CD14-positive monocyte (primary cell): ENCODE results near the gene MACROH2A1. TPM values are rescaled to one million over a fixed set of nuclear protein-coding genes. Genes with fewer than 3 reads are reported as not detected.
A peak's percentile ranks its signal among the peaks of the same experiment; 100 is the strongest.

Source experiments
- DNase-seq, 3 donors: peaks; one replicate each; pipeline ENCODE4 v3.0.0-alpha.2; 2011 to 2022
- H2AFZ ChIP-seq: 2 replicates; pipeline ENCODE4 v1.6.0; 2012; ENCODE audit warnings: mild to moderate bottlenecking, low read depth, low read length, inconsistent platforms; ENCODE audit not compliant: insufficient read depth, poor library complexity, severe bottlenecking
- H3K27ac ChIP-seq, 2 donors: 1 replicate in 1 of 2; 2 replicates in 1 of 2; pipeline ENCODE4 v1.5.1; 2012 to 2013; ENCODE audit warnings: low read length in 2 of 2, control low read depth in 1 of 2, inconsistent platforms in 1 of 2, low read depth in 1 of 2, mild to moderate bottlenecking in 1 of 2
- H3K27me3 ChIP-seq, 2 donors: one replicate each; pipeline versions ENCODE4 v1.6.0 to v1.6.1; 2011 to 2013; ENCODE audit warnings: low read length in 2 of 2; ENCODE audit not compliant: control insufficient read depth in 2 of 2, insufficient read depth in 2 of 2
- H3K36me3 ChIP-seq, 2 donors: replicated peaks in 1 of 2; 1 replicate in 1 of 2; 2 replicates in 1 of 2; pipeline versions ENCODE4 v1.5.1 to v1.6.1; 2012 to 2013; ENCODE audit warnings: low read length in 2 of 2, control low read depth in 1 of 2, inconsistent platforms in 1 of 2, mild to moderate bottlenecking in 1 of 2; ENCODE audit not compliant: insufficient read depth in 2 of 2, control insufficient read depth in 1 of 2
- H3K4me1 ChIP-seq, 2 donors: 1 replicate in 1 of 2; 2 replicates in 1 of 2; pipeline versions ENCODE4 v1.5.1 to v1.6.1; 2012 to 2013; ENCODE audit warnings: low read length in 2 of 2, control low read depth in 1 of 2, inconsistent platforms in 1 of 2, mild to moderate bottlenecking in 1 of 2, moderate library complexity in 1 of 2; ENCODE audit not compliant: insufficient read depth in 2 of 2, control insufficient read depth in 1 of 2
- H3K4me2 ChIP-seq: replicated peaks from 2 replicates; pipeline ENCODE3; 2012; ENCODE audit warnings: low read length, moderate library complexity, mild to moderate bottlenecking; ENCODE audit not compliant: poor library complexity, severe bottlenecking; ENCODE audit errors: extremely low read depth
- H3K4me3 ChIP-seq, 3 experiments: fragments of 200-600 bp in 1 of 3; sonication (generic) in 1 of 3; replicated peaks in 1 of 3; 1 replicate in 2 of 3; 2 replicates in 1 of 3; pipeline ENCODE4 v1.5.1; 2011 to 2013; ENCODE audit warnings: low read length in 3 of 3, mild to moderate bottlenecking in 3 of 3, control low read depth in 2 of 3, low read depth in 2 of 3, inconsistent platforms in 1 of 3, moderate library complexity in 1 of 3
- H3K79me2 ChIP-seq: 2 replicates; pipeline ENCODE4 v1.6.0; 2012; ENCODE audit warnings: mild to moderate bottlenecking, control low read depth, inconsistent platforms, low read length, moderate library complexity; ENCODE audit not compliant: insufficient read depth
- H3K9ac ChIP-seq: 2 replicates; pipeline ENCODE4 v1.6.0; 2017; ENCODE audit warnings: low read length, mild to moderate bottlenecking; ENCODE audit not compliant: insufficient read depth, poor library complexity, severe bottlenecking
- H3K9me3 ChIP-seq, 2 donors: replicated peaks in 1 of 2; 1 replicate in 1 of 2; 2 replicates in 1 of 2; pipeline versions ENCODE4 v1.5.1 to v1.6.1; 2012 to 2013; ENCODE audit warnings: low read length in 2 of 2, control low read depth in 1 of 2; ENCODE audit not compliant: control insufficient read depth in 1 of 2, insufficient read depth in 1 of 2
- H4K20me1 ChIP-seq: 2 replicates; pipeline ENCODE4 v1.6.0; 2012; ENCODE audit warnings: mild to moderate bottlenecking, low read length, control low read depth, moderate library complexity; ENCODE audit not compliant: insufficient read depth
- H3K27ac Mint-ChIP-seq, 7 donors: one replicate each; pipeline ENCODE4 v1.8.0; 2020; ENCODE audit warnings: mild to moderate bottlenecking in 7 of 7, mixed read lengths in 7 of 7, moderate library complexity in 6 of 7, inconsistent platforms in 2 of 7
- H3K27me3 Mint-ChIP-seq, 3 donors: one replicate each; pipeline ENCODE4 v1.8.0; 2021 to 2022; ENCODE audit warnings: low read depth in 3 of 3, mild to moderate bottlenecking in 3 of 3, mixed read lengths in 3 of 3, moderate library complexity in 3 of 3, inconsistent platforms in 1 of 3
- H3K36me3 Mint-ChIP-seq, 2 donors: one replicate each; pipeline ENCODE4 v1.8.0; 2020; ENCODE audit warnings: mixed read lengths in 2 of 2, inconsistent platforms in 1 of 2, mild to moderate bottlenecking in 1 of 2
- H3K4me1 Mint-ChIP-seq: one replicate; pipeline ENCODE4 v1.8.0; 2020; ENCODE audit warnings: mild to moderate bottlenecking, mixed read lengths
- H3K4me3 Mint-ChIP-seq, 2 donors: one replicate each; pipeline ENCODE4 v1.8.0; 2020; ENCODE audit warnings: mild to moderate bottlenecking in 2 of 2, mixed read lengths in 2 of 2, moderate library complexity in 1 of 2
- H3K9me3 Mint-ChIP-seq, 7 donors: one replicate each; pipeline ENCODE4 v1.8.0; 2020 to 2022; ENCODE audit warnings: mixed read lengths in 7 of 7, mild to moderate bottlenecking in 6 of 7, moderate library complexity in 6 of 7, inconsistent platforms in 2 of 7
- CTCF ChIP-seq: fragments of 200-600 bp; IDR thresholded peaks from one replicate; pipeline ENCODE4 v1.8.0; 2022; ENCODE audit warnings: antibody characterized with exemption, mild to moderate bottlenecking
- WGBS: methylation state at CpG from one replicate; pipeline ENCODE4 v1.1.5; 2013; ENCODE audit warnings: missing lambda C conversion rate; ENCODE audit not compliant: insufficient coverage; 5-methylcytosine and 5-hydroxymethylcytosine counted together
- intact Hi-C, 2 donors: fragments of 100-400 bp; cut with micrococcal nuclease; formaldehyde crosslinking; loops; one replicate each; pipeline versions ENCODE4 v1.15.0 to v1.15.1; 2023
- polyA plus RNA-seq, 3 donors: library from polyadenylated mRNA; depleted of rRNA in 1 of 3; unstranded in 2 of 3; stranded (reverse) in 1 of 3; fragments of 300-500 nt in 2 of 3; fragments of >200 nt in 1 of 3; fragmentation: Illumina TruSeq in 2 of 3; gene quantifications; 1 replicate in 2 of 3; 2 replicates in 1 of 3; pipeline ENCODE4 v1.2.3, GENCODE V29; 2012 to 2021

The MACROH2A1 gene
- polyA plus RNA-seq, 3 donors: 352 to 443 (median 440) TPM

GRCh38 chr5:135438636-135439221 is 39.7 kb upstream of the MACROH2A1 start:
- H3K9ac ChIP-seq: no peak overlapping the region
- H3K4me3 ChIP-seq: peak overlapping the region in 1 of 3 experiments; percentile 72
- Mint-ChIP-seq H3K27me3 (no peaks in the 10 kb centered on the region), H3K4me3 (no peak overlapping the region), H3K36me3 (peaks cover 0 to 7% of the 10 kb centered on the region in 2 donors), H3K4me1 (peaks cover 90% of the 10 kb centered on the region), H3K9me3 (peaks cover 0 to 2% (median 0%) of the 10 kb centered on the region in 7 donors), H3K27ac (peak overlapping the region; percentile 36 to 96 (median 91))
- peaks cover 94 to 95% of the 10 kb centered on the region in 2 donors for H3K4me1 ChIP-seq
- no peak overlapping the region for H3K4me2 ChIP-seq
- H2AFZ ChIP-seq: no peak overlapping the region
- no peak for TF ChIP-seq CTCF
- H3K27ac ChIP-seq: peak overlapping the region; percentile 84 to 85
- peaks cover 43% of the 10 kb centered on the region for H3K79me2 ChIP-seq
- 70% methylated on average over 6 of the region's 10 CpGs for WGBS
- peak in 1 of 3 donors; percentile 47 for DNase-seq
- H3K36me3 ChIP-seq: no peaks in the 10 kb centered on the region
- H3K27me3 ChIP-seq: no peaks in the 10 kb centered on the region
- no peaks in the 10 kb centered on the region for H4K20me1 ChIP-seq
- intact Hi-C loops: loop anchor here in 1 of 2 donors (5.0 kb wide), 1 partner anchor 41 kb away; the partner anchor contains the start of gene MACROH2A1
- H3K9me3 ChIP-seq: no peaks in the 10 kb centered on the region

GRCh38 chr5:135437796-135438560 is 38.9 kb upstream of the MACROH2A1 start:
- no peaks in the 10 kb centered on the region for H3K27me3 ChIP-seq
- intact Hi-C loops: loop anchor here in 1 of 2 donors (5.0 kb wide), 1 partner anchor 41 kb away; the partner anchor contains the start of gene MACROH2A1
- H3K79me2 ChIP-seq: peaks cover 37% of the 10 kb centered on the region
- DNase-seq: peak in 2 of 3 donors; percentile 47 to 49
- peak overlapping the region in 1 of 3 experiments; percentile 72 for H3K4me3 ChIP-seq
- no peak overlapping the region for H3K9ac ChIP-seq
- peaks cover 0 to 2% (median 0%) of the 10 kb centered on the region in 7 donors for H3K9me3 Mint-ChIP-seq
- H3K36me3 ChIP-seq: no peaks in the 10 kb centered on the region
- H3K27ac Mint-ChIP-seq: peak overlapping the region; percentile 90 to 96 (median 93)
- H3K4me1 Mint-ChIP-seq: peaks cover 92% of the 10 kb centered on the region
- H3K4me1 ChIP-seq: peaks cover 94 to 98% of the 10 kb centered on the region in 2 donors
- no peak for TF ChIP-seq CTCF
- H3K27me3 Mint-ChIP-seq: no peaks in the 10 kb centered on the region
- H2AFZ ChIP-seq: peak overlapping the region; percentile 82
- no peaks in the 10 kb centered on the region for H4K20me1 ChIP-seq
- 54% methylated on average over 7 of the region's 13 CpGs for WGBS
- no peaks in the 10 kb centered on the region for H3K9me3 ChIP-seq
- H3K27ac ChIP-seq: peak overlapping the region; percentile 84 to 85
- peak overlapping the region; percentile 70 to 86 for H3K4me3 Mint-ChIP-seq
- H3K36me3 Mint-ChIP-seq: peaks cover 0 to 3% of the 10 kb centered on the region in 2 donors
- peak overlapping the region; percentile 78 for H3K4me2 ChIP-seq
